ENCODE results near the gene SIX5.

The SIX5 gene

GRCh38 chr19:45772912-45773311 is 3.9 kb upstream of the SIX5 start:
- no peak for DNase-seq

DNA sequence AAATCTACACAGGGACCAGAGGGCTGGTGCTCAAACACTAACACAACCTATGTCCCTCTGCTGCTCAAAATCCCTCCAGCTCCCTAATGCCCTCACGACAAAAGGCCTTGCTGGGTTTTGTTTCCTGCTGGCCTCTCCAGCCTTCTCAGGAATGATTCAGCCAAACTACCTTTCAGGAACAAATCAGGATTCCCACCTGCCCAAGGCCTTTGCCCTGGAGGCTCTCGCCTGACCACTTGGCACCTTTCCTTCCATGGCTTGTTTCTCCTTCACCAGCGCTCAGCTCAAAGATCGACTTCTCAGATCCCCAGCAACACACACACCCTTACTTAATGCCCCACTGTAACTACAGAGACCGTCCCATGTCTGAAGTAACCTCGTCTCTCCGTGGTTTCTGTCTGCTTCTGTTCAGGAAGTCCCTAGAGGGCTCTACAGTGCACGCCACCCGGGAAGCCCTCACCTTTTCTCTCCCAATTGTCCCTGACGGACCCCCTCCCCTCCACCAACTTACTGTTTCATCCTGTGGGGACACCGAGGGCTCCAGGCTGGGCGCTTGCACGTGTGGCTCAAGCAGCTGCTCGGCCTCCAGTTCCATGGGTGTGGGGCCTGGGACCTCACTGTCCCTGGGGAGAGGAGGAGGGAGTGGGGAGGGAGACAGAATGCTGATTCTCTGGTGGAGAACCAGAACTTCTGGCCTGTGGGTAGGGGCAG is 3.2 kb upstream of the SIX5 start:
- DNase-seq: no peak

- no peak for DNase-seq
Observed at GRCh38 chr19:45771311-45771933, 2.4 kb upstream of the SIX5 start.

- DNase-seq: peak; percentile 87
Observed at GRCh38 chr19:45770192-45771101, 1.4 kb upstream of the SIX5 start.

GRCh38 chr19:45769821-45770191 is 754 bp upstream of the SIX5 start:
- no peak for DNase-seq

DNA sequence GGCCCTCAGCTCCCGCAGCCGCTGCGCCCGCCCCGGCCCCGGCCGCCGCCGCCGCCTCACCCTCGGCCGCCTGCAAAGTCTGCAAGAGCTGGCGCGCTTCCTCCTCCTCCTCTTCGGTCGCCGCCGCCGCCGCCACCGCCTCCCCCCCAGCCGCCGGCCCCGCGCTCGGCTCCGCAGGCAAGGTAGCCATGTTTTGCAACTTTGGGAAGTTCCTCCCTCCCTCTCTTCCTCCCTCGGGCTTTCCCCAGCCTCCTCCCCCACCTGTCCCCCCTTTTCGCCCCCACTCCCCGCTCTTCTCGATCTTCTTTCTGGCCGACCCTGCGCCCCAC is 433 bp downstream of the SIX5 start:
- DNase-seq: no peak

- no peak for DNase-seq
Observed at GRCh38 chr19:45767881-45768654, 984 bp downstream of the SIX5 start.

GRCh38 chr19:45767410-45767880 is 1.6 kb downstream of the SIX5 start:
- no peak for DNase-seq

- DNase-seq: no peak
Observed at GRCh38 chr19:45766869-45767346, 2.1 kb downstream of the SIX5 start.

GRCh38 chr19:45766296-45766868 is 2.7 kb downstream of the SIX5 start:
- DNase-seq: no peak

- no peak for DNase-seq
Observed at GRCh38 chr19:45765702-45766295, 3.3 kb downstream of the SIX5 start.

- no peak for DNase-seq
Observed at GRCh38 chr19:45764945-45765701, 3.9 kb downstream of the SIX5 start.

- DNase-seq: no peak
Observed at GRCh38 chr19:45764475-45764874, 4.6 kb downstream of the SIX5 start.

- DNase-seq: no peak
Observed at GRCh38 chr19:45763691-45764294, 5.3 kb downstream of the SIX5 start.

DNA sequence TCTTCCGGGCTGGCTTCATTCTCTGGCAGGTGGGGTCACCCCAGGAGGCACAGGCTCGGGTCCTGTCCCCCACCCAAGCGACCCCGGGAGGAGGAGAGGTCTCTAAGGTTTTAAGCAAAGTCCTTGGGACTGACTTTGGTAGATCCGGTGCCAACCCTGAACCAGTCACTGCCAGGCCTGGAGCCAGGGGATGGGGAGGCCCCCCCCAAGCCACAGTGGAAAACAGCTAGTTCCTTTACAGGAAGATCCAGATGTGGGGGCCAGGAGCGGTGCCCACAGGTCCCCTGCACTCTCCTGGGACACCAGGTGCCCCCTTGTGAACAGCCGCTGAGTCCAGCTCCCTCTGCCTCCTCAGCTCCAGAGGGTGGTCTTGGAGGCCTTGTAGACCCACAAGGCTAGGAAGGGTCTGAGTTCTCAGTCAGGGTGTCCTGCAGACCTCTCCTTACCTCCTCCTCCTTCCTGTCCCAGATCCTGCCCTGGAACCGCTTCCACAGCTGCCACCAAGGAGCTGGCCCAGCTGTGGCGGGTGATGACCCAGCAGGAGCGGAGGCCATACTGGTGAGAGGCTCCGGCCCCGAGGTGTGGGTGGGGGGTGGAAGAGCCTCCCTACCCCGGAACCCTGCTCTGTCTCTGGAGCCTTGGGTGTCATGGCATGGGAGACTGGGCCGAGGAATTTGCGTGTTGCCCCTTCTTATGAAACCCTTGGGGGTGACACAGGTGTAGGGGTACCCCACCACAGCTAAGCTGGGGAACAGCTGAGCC is 6.0 kb downstream of the SIX5 start:
- no peak for DNase-seq

DNA sequence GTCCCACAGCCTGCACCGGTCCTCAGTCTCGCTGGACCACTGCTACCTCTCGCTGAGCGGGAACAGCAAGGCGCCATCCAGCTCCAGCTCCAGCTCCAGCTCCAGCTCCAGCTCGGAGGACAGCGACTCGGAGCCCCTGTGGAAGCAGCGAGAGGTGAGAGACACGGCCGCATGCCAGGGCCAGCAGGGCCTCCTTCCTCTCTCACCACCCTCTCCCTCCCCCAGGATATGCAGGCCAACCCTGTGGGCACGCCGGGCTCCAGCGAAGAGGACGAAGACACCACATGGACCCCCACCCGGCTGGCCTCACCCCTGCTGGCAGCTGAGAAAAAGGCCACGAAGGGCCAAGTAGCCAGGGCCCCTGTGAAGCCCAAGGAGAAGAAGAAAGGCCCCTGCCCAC is 7.3 kb downstream of the SIX5 start:
- no peak for DNase-seq

DNA sequence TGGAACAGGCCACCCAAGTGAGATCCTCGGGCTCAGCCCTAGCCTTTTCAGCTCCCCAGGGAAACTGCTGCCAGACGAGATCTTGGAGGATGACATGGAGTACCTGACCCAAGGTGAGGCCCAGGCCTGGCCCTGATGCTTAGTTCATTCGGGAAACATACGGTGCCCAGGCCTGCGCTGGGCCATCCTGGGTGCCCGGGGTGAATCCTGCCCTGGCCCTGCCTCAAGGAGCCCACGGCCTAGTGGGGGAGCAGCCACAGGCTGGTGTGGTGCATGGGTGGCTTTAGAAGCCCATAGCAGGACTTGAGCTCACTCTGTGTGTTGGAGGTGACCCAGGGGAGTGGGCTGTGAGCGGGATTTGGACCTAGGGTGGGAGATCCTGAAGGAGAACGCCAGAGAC is 10.1 kb downstream of the SIX5 start:
- no peak for DNase-seq

GRCh38 chr19:45757695-45758094 is 11.4 kb downstream of the SIX5 start:
- DNase-seq: no peak

DNA sequence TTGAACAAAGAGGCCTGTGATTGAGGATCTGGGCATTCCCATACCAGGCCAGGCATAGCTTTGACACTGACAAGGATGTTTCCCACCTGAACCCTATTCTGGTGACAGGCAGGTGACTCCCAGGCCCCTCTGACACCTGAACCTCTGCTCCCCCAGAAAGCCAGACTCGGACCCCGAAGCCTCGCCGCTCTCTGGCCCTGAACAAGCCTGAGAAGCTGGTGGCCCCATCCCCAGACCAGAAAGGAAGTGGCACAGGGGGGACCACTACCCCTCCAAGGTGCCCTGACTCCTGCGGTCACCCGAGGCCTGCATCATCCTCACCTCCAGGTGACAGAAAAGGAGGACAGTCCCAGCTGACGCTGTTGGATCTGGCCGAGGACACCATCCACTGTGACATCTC is 14.7 kb downstream of the SIX5 start:
- no peak for DNase-seq

DNA sequence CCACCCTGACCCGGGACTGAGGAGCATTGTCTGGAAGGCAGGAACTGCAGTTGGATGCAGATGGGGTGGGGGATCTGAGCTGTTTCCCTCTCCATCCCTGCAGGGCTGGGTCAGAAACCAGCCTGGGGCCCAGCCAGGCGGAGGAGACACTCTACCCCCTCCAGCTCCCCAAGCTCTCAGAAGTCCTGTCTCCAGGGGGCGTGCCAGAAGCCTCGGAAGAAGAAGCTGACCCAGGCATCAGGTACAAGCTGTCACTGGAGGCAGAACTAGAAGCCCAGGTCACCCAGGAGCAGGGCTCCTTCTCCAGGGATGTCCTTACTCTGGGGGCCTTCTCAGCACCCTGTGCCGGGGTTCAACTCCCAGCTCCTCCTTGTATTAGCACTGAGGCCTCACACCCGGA is 15.5 kb downstream of the SIX5 start:
- DNase-seq: no peak
